HEK293 (cell line): ENCODE results near the gene ITSN1.

ENCODE experiments used
- CTCF ChIA-PET: fragments of 350-600 bp; formaldehyde crosslinking; extraction: SDS; loops from one replicate; lab custom pipeline; 2021; ENCODE audit warnings: antibody characterized with exemption; lab: Yijun Ruan, JAX
- POLR2A ChIA-PET: fragments of 300-600 bp; formaldehyde crosslinking; extraction: SDS; loops from one replicate; lab custom pipeline; 2020; ENCODE audit warnings: antibody characterized with exemption, inconsistent platforms; lab: Yijun Ruan, JAX
- H3K27ac ChIP-seq: fragments of 200-500 bp; sonication (Bioruptor generic); 2 replicates; pipeline ENCODE4 v1.5.1; 2014; ENCODE audit warnings: low read depth, low read length, control low read depth, inconsistent platforms; ENCODE audit errors: extremely low read depth
- H3K36me3 ChIP-seq, 2 experiments: fragments of 200-500 bp in 1 of 2; sonication (Bioruptor generic) in 1 of 2; 1 replicate in 1 of 2; 2 replicates in 1 of 2; pipeline ENCODE4 v1.5.1; 2014 to 2017; ENCODE audit warnings: inconsistent platforms in 2 of 2, low read length in 2 of 2; ENCODE audit not compliant: control insufficient read depth in 2 of 2, insufficient read depth in 1 of 2
- H3K4me1 ChIP-seq: fragments of 200-500 bp; sonication (Bioruptor generic); 2 replicates; pipeline ENCODE4 v1.5.1; 2014; ENCODE audit warnings: mild to moderate bottlenecking, low read length, inconsistent platforms; ENCODE audit not compliant: control insufficient read depth, insufficient read depth
- H3K4me3 ChIP-seq: 2 replicates; pipeline ENCODE4 v1.5.1; 2011; ENCODE audit warnings: low read depth, mild to moderate bottlenecking, control low read depth, low read length, moderate library complexity
- H3K9me3 ChIP-seq: fragments of 200-500 bp; sonication (Bioruptor generic); 2 replicates; pipeline ENCODE4 v1.5.1; 2014; ENCODE audit warnings: low read depth, low read length, inconsistent platforms; ENCODE audit not compliant: control insufficient read depth, insufficient read depth
- BCL6B ChIP-seq: fragments of 450-650 bp; formaldehyde crosslinking; IDR thresholded peaks from 2 replicates; pipeline ENCODE4 v1.5.1; 2017; ENCODE audit warnings: missing biosample characterization, missing genetic modification characterization
- PRDM4 ChIP-seq: fragments of 450-650 bp; formaldehyde crosslinking; IDR thresholded peaks from 2 replicates; pipeline ENCODE4 v1.5.1; 2017; ENCODE audit warnings: missing biosample characterization, missing genetic modification characterization
- SCRT2 ChIP-seq: fragments of 450-650 bp; formaldehyde crosslinking; IDR thresholded peaks from 2 replicates; pipeline ENCODE4 v1.5.1; 2016; ENCODE audit warnings: missing biosample characterization, missing genetic modification characterization
- ZBTB11 ChIP-seq: fragments of 450-650 bp; formaldehyde crosslinking; conservative IDR thresholded peaks from 2 replicates; pipeline ENCODE4 v1.5.1; 2016; ENCODE audit warnings: low read depth, missing biosample characterization, missing genetic modification characterization
- ZBTB21 ChIP-seq: fragments of 450-650 bp; formaldehyde crosslinking; IDR thresholded peaks from 2 replicates; pipeline ENCODE4 v1.5.1; 2017; ENCODE audit warnings: missing biosample characterization, missing genetic modification characterization
- ZBTB48 ChIP-seq: fragments of 450-650 bp; formaldehyde crosslinking; IDR thresholded peaks from 2 replicates; pipeline ENCODE4 v1.5.1; 2016; ENCODE audit warnings: missing biosample characterization, missing genetic modification characterization
- ZNF266 ChIP-seq: fragments of 450-650 bp; formaldehyde crosslinking; IDR thresholded peaks from 2 replicates; pipeline ENCODE4 v1.5.1; 2016; ENCODE audit warnings: missing biosample characterization, missing genetic modification characterization, low read depth
- ZNF302 ChIP-seq: fragments of 450-650 bp; formaldehyde crosslinking; IDR thresholded peaks from 2 replicates; pipeline ENCODE4 v1.5.1; 2016; ENCODE audit warnings: missing biosample characterization, missing genetic modification characterization, low read depth
- ZNF341 ChIP-seq: fragments of 450-650 bp; formaldehyde crosslinking; IDR thresholded peaks from 2 replicates; pipeline ENCODE4; 2016; ENCODE audit warnings: low read depth, missing biosample characterization, missing genetic modification characterization
- ZNF48 ChIP-seq: fragments of 450-650 bp; formaldehyde crosslinking; IDR thresholded peaks from 2 replicates; pipeline ENCODE4 v1.5.1; 2016; ENCODE audit warnings: missing biosample characterization, missing genetic modification characterization
- ZNF664 ChIP-seq: fragments of 450-650 bp; formaldehyde crosslinking; IDR thresholded peaks from 2 replicates; pipeline ENCODE4 v1.5.1; 2016; ENCODE audit warnings: missing biosample characterization, missing genetic modification characterization
- ZNF692 ChIP-seq: fragments of 450-650 bp; formaldehyde crosslinking; IDR thresholded peaks from 2 replicates; pipeline ENCODE4 v1.5.1; 2016; ENCODE audit warnings: missing biosample characterization, missing genetic modification characterization

ITSN1 gene

DNA sequence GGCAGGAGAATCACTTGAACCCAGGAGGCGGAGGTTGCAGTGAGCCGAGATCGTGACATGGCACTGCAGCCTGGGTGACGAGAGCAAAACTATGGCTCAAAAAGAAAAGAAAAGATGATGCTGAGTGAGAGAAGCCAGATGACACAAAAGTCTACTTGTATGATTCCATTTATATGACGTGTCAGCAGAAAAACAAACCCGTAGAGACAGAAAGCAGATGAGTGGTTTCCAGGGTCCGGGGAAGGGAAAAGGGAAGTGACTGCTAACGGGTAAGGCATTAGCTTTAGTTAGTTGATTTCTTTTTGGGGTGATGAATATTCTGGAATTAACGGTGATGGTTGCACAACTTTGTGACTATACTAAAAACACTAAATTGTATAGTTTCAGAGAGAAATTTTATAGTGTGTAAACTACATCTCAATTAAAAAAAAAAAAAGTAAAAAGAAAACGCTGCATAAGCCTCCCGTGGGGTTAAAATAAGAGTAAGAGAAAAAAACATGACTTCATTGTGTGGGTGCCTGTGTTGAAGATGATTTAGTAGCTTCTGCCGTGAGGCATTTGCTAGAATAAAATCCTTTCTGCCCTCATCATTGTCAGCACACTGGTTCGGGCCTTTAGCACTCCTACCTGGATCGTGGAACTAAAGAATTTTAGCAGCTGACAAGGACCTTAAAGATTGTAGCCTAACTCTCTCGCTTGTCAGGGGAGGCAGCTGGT, 298.0 kb downstream of the ITSN1 start:
- no peaks in the 10 kb centered on the region for H3K9me3 ChIP-seq
- ChIA-PET POLR2A (interaction anchor here (0.6 kb wide), 1 partner anchor 395 kb away, joined by 5 read pairs; no protein-coding TSS in a partner anchor), CTCF (interaction anchor here (0.7 to 5.5 kb wide), 4 partner anchors 17 to 408 kb away, joined by 3 to 41 read pairs (median 5); no protein-coding TSS in a partner anchor)
- TF ChIP-seq ZBTB11 (tag by site-specific recombination) (no peak), BCL6B (tag by site-specific recombination) (no peak), ZNF664 (tag by site-specific recombination) (peak; percentile 12; the same call in 1 of the 2 replicates), PRDM4 (tag by site-specific recombination) (no peak)
- H3K4me3 ChIP-seq = no peak overlapping the region
- no peaks in the 10 kb centered on the region for H3K4me1 ChIP-seq
- no peak overlapping the region for H3K27ac ChIP-seq
- H3K36me3 ChIP-seq = peaks cover 0 to 13% of the 10 kb centered on the region in 2 experiments; a peak in 1 of 3 replicates

DNA sequence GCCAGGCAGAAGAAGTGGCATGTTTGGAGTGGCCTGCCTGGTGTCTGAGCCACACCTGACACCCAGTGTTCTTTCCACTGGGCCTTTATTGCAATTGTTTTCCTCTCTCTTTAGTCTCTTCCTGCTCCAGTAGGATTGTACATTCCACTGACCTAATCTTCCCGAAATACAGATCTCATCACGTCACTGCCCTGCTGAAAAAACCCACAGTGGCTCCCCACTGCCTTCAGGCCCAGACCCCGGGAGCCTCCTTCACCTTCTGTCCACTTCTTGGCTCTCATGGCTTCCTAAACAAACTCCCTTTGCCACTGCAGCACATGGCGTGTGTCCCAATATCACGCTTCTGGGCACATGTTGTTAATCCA, 298.6 kb downstream of the ITSN1 start:
- TF ChIP-seq ZNF692 (tag by site-specific recombination) (no peak), ZBTB21 (no peak), ZNF266 (tag by site-specific recombination) (no peak), ZNF302 (no peak), ZBTB48 (tag by site-specific recombination) (no peak), ZNF48 (no peak), ZNF341 (no peak), SCRT2 (tag by site-specific recombination) (no peak)
- POLR2A ChIA-PET = interaction anchor here (0.6 kb wide), 1 partner anchor 814 kb away, joined by 3 read pairs; no protein-coding TSS in a partner anchor
- Histone ChIP-seq H3K9me3 (no peaks in the 10 kb centered on the region), H3K4me3 (no peak overlapping the region), H3K27ac (no peak overlapping the region), H3K4me1 (no peaks in the 10 kb centered on the region), H3K36me3 (peaks cover 0 to 13% of the 10 kb centered on the region in 2 experiments; a peak in 1 of 3 replicates)
- CTCF ChIA-PET = interaction anchor here (0.7 to 5.5 kb wide), 3 partner anchors 17 to 407 kb away, joined by 3 to 41 read pairs (median 4); no protein-coding TSS in a partner anchor
